CD4-positive, CD25-positive, alpha-beta regulatory T cell (primary cell): ENCODE data around the gene FBN1. TPM values are rescaled to one million over a fixed set of nuclear protein-coding genes. Genes with fewer than 3 reads are reported as not detected.

Experiments used
- ATAC-seq, 2 donors: fragments of 150-1000 bp; cut with Tn5 transposase; one replicate each; pipeline ENCODE4 v1.10.0; 2021; ENCODE audit warnings: low read depth in 2 of 2, moderate number of reproducible peaks in 2 of 2, moderate library complexity in 1 of 2
- DNase-seq, 3 donors: peaks; one replicate each; pipeline versions ENCODE4 v3.0.0 to v3.0.0-alpha.2; 2012 to 2022; ENCODE audit warnings: mixed read lengths in 1 of 3
- H3K27ac ChIP-seq: one replicate; pipeline ENCODE4 v1.7.0; 2013; ENCODE audit warnings: mild to moderate bottlenecking, low read length; ENCODE audit not compliant: insufficient read depth, poor library complexity, severe bottlenecking
- H3K27me3 ChIP-seq: one replicate; pipeline ENCODE4 v1.7.0; 2013; ENCODE audit warnings: low read length; ENCODE audit not compliant: control insufficient read depth, insufficient read depth
- H3K36me3 ChIP-seq: one replicate; pipeline ENCODE4 v1.7.0; 2013; ENCODE audit warnings: mild to moderate bottlenecking, low read length, moderate library complexity; ENCODE audit not compliant: control insufficient read depth, insufficient read depth
- H3K4me1 ChIP-seq: 2 replicates; pipeline ENCODE4 v1.7.0; 2013; ENCODE audit warnings: mild to moderate bottlenecking, low read length; ENCODE audit not compliant: insufficient read depth, control insufficient read depth, poor library complexity, severe bottlenecking
- H3K4me3 ChIP-seq: one replicate; pipeline ENCODE4 v1.7.0; 2013; ENCODE audit warnings: low read depth, mild to moderate bottlenecking, low read length, moderate library complexity
- H3K9me3 ChIP-seq, 2 experiments: 1 replicate in 1 of 2; 2 replicates in 1 of 2; pipeline ENCODE4 v1.7.0; 2013; ENCODE audit warnings: low read length in 2 of 2, mild to moderate bottlenecking in 1 of 2, moderate library complexity in 1 of 2; ENCODE audit not compliant: control insufficient read depth in 2 of 2
- H3K27ac Mint-ChIP-seq, 3 donors: one replicate each; pipeline ENCODE4 v1.8.0; 2020 to 2022; ENCODE audit warnings: mild to moderate bottlenecking in 3 of 3, mixed read lengths in 3 of 3, moderate library complexity in 2 of 3
- H3K27me3 Mint-ChIP-seq: one replicate; pipeline ENCODE4 v1.8.0; 2022; ENCODE audit warnings: mild to moderate bottlenecking, mixed read lengths
- H3K36me3 Mint-ChIP-seq: one replicate; pipeline ENCODE4 v1.8.0; 2020; ENCODE audit warnings: mixed read lengths
- H3K4me1 Mint-ChIP-seq, 4 donors: one replicate each; pipeline ENCODE4 v1.8.0; 2020 to 2022; ENCODE audit warnings: mixed read lengths in 4 of 4, mild to moderate bottlenecking in 1 of 4
- H3K4me3 Mint-ChIP-seq, 4 donors: one replicate each; pipeline ENCODE4 v1.8.0; 2020 to 2022; ENCODE audit warnings: mild to moderate bottlenecking in 4 of 4, mixed read lengths in 4 of 4, moderate library complexity in 3 of 4
- H3K9me3 Mint-ChIP-seq, 7 donors: one replicate each; pipeline ENCODE4 v1.8.0; 2020 to 2022; ENCODE audit warnings: mixed read lengths in 7 of 7, mild to moderate bottlenecking in 3 of 7, moderate library complexity in 2 of 7
- polyA plus RNA-seq, 4 donors: library from polyadenylated mRNA; unstranded; fragments of 300-500 nt; fragmentation: Illumina TruSeq; gene quantifications; one replicate each; pipeline ENCODE4 v1.2.3, GENCODE V29; 2021
- total RNA-seq: library from RNA; stranded (reverse); gene quantifications from one replicate; pipeline ENCODE4 v1.2.3, GENCODE V29; 2022

The FBN1 gene
- total and polyA plus RNA-seq, 5 donors from 2014 or later: 0.72 TPM; not detected in 4

- H3K27me3 Mint-ChIP-seq: peaks cover 14% of the 10 kb centered on the region
- no peak overlapping the region for H3K27ac Mint-ChIP-seq
- Histone ChIP-seq H3K4me1 (no peaks in the 10 kb centered on the region), H3K36me3 (no peaks in the 10 kb centered on the region), H3K27ac (no peak overlapping the region), H3K9me3 (no peaks in the 10 kb centered on the region), H3K4me3 (no peak overlapping the region), H3K27me3 (no peaks in the 10 kb centered on the region)
- H3K4me1 Mint-ChIP-seq: no peaks in the 10 kb centered on the region
- ATAC-seq (no peak), DNase-seq (no peak)
- no peaks in the 10 kb centered on the region for H3K36me3 Mint-ChIP-seq
- H3K4me3 Mint-ChIP-seq: no peak overlapping the region
- H3K9me3 Mint-ChIP-seq: peaks cover 0 to 4% (median 0%) of the 10 kb centered on the region in 7 donors
Observed at GRCh38 chr15:48602358-48603122, 43.0 kb downstream of the FBN1 start.

DNA sequence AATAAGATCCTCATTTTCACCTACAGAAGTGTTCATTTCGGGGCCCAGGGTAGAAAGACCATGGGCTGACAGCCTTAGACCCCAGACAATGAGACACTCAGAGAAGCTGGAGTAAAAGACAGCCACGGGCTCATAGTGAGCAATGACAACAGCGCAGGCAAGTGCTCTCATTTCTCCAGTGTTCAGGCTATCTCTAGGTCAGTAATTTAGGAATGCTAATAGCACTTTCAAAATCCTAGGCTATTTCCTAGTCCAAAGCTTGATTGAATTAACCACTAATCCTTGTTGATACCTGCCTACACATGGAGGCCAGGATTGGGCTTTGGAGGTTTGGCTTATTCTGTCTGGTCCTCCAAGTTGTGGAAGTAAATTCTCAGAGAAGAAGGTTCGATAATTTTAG, 44.4 kb downstream of the FBN1 start:
- H3K9me3 Mint-ChIP-seq: peaks cover 0 to 4% (median 0%) of the 10 kb centered on the region in 7 donors
- H3K4me3 Mint-ChIP-seq: no peak overlapping the region
- no peak overlapping the region for H3K27ac Mint-ChIP-seq
- Histone ChIP-seq H3K4me3 (no peak overlapping the region), H3K9me3 (no peaks in the 10 kb centered on the region), H3K36me3 (no peaks in the 10 kb centered on the region), H3K4me1 (no peaks in the 10 kb centered on the region), H3K27me3 (peaks cover 2% of the 10 kb centered on the region), H3K27ac (no peak overlapping the region)
- peaks cover 14% of the 10 kb centered on the region for H3K27me3 Mint-ChIP-seq
- ATAC-seq: no peak
- no peak for DNase-seq
- H3K36me3 Mint-ChIP-seq: no peaks in the 10 kb centered on the region
- no peaks in the 10 kb centered on the region for H3K4me1 Mint-ChIP-seq

DNA sequence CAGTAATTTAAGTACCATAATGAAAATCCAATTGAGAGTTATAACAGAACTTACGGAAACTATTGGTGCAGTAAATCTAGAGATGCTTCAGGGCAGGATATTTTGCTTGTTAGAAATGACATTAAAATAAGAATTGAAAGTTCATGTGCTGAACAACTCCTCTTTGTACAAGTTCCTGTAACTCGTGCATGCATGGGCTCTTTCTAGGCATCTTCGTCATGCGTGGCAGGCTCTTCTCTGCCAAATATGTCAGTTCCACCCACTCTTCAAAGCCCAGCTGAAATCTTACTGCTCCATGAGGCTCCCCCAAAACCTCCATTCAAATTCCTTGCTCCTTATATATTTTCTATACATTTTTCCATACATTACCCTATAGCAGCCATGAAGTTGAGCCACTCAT, 48.7 kb downstream of the FBN1 start:
- Mint-ChIP-seq H3K27ac (no peak overlapping the region), H3K27me3 (peaks cover 12% of the 10 kb centered on the region), H3K4me1 (no peaks in the 10 kb centered on the region), H3K4me3 (no peak overlapping the region), H3K36me3 (no peaks in the 10 kb centered on the region), H3K9me3 (peaks cover 0 to 2% (median 0%) of the 10 kb centered on the region in 7 donors)
- H3K4me3 ChIP-seq: no peak overlapping the region
- no peaks in the 10 kb centered on the region for H3K36me3 ChIP-seq
- H3K4me1 ChIP-seq: no peaks in the 10 kb centered on the region
- ATAC-seq: no peak
- DNase-seq: no peak
- H3K27ac ChIP-seq: no peak overlapping the region
- H3K27me3 ChIP-seq: peaks cover 2% of the 10 kb centered on the region
- no peaks in the 10 kb centered on the region for H3K9me3 ChIP-seq

DNA sequence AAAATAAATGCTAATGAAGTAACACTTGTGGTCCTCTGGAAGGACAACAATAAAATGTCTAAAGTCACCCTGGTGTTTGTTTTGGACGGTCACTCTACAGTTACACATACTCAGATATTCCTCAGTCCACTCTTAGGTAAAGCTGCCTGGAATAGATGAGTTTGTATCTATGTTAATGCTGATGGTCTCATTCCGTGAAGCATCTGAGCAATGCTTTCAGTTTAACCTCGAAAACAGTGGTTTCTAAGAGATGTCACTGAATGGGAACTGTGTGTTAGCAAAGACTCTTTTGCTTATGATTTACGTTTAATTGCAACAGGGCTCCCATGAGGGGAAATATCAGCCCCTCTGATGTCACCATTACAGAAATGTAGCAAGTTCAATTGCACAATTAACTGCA, 49.1 kb downstream of the FBN1 start:
- H3K9me3 ChIP-seq: no peaks in the 10 kb centered on the region
- peaks cover 8% of the 10 kb centered on the region for H3K27me3 Mint-ChIP-seq
- no peaks in the 10 kb centered on the region for H3K36me3 ChIP-seq
- no peak overlapping the region for H3K27ac Mint-ChIP-seq
- no peaks in the 10 kb centered on the region for H3K4me1 Mint-ChIP-seq
- no peak overlapping the region for H3K27ac ChIP-seq
- H3K4me3 ChIP-seq: no peak overlapping the region
- DNase-seq (no peak), ATAC-seq (no peak)
- H3K36me3 Mint-ChIP-seq: no peaks in the 10 kb centered on the region
- no peak overlapping the region for H3K4me3 Mint-ChIP-seq
- peaks cover 0 to 2% (median 0%) of the 10 kb centered on the region in 7 donors for H3K9me3 Mint-ChIP-seq
- H3K27me3 ChIP-seq: peaks cover 2% of the 10 kb centered on the region
- no peaks in the 10 kb centered on the region for H3K4me1 ChIP-seq

DNA sequence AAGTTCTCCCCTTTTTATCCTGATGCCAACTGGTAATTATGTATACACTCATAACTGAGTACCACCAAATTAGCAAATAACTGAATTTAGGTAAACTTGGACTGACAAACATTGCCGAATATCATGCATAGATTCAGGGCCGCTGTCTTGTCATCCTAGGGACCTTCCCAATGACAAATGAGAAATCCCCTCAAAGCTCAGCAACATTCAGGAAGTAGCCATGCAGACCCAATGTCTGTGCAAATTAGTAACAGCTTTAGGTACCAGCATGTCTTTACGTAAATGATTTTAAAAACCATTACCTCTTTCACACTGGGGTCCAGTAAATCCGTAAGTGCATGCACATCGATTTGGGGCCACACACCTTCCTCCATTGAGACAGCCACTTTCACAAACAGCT, 49.5 kb downstream of the FBN1 start:
- Mint-ChIP-seq H3K27ac (no peak overlapping the region), H3K27me3 (peaks cover 7% of the 10 kb centered on the region), H3K36me3 (no peaks in the 10 kb centered on the region), H3K4me3 (no peak overlapping the region), H3K4me1 (no peaks in the 10 kb centered on the region), H3K9me3 (peaks cover 0 to 2% (median 0%) of the 10 kb centered on the region in 7 donors)
- H3K4me1 ChIP-seq: no peaks in the 10 kb centered on the region
- no peaks in the 10 kb centered on the region for H3K9me3 ChIP-seq
- H3K27ac ChIP-seq: no peak overlapping the region
- ATAC-seq (no peak), DNase-seq (no peak)
- no peak overlapping the region for H3K4me3 ChIP-seq
- H3K27me3 ChIP-seq: peaks cover 2% of the 10 kb centered on the region
- no peaks in the 10 kb centered on the region for H3K36me3 ChIP-seq

GRCh38 chr15:48592933-48593332, 52.6 kb downstream of the FBN1 start:
- Mint-ChIP-seq H3K36me3 (no peaks in the 10 kb centered on the region), H3K27me3 (peaks cover 7% of the 10 kb centered on the region), H3K9me3 (peaks cover 0 to 2% (median 0%) of the 10 kb centered on the region in 7 donors), H3K27ac (no peak overlapping the region), H3K4me1 (no peaks in the 10 kb centered on the region), H3K4me3 (no peak overlapping the region)
- ATAC-seq (no peak), DNase-seq (no peak)
- Histone ChIP-seq H3K9me3 (no peaks in the 10 kb centered on the region), H3K4me1 (no peaks in the 10 kb centered on the region), H3K27ac (no peak overlapping the region), H3K27me3 (peaks cover 2% of the 10 kb centered on the region), H3K4me3 (no peak overlapping the region), H3K36me3 (no peaks in the 10 kb centered on the region)

- H3K9me3 Mint-ChIP-seq: peaks cover 0 to 2% (median 0%) of the 10 kb centered on the region in 7 donors
- H3K4me3 ChIP-seq: no peak overlapping the region
Observed at GRCh38 chr15:48592221-48592731, 53.2 kb downstream of the FBN1 start.

GRCh38 chr15:48590723-48591122, 54.8 kb downstream of the FBN1 start:
- no peaks in the 10 kb centered on the region for H3K36me3 ChIP-seq
- H3K9me3 ChIP-seq: no peaks in the 10 kb centered on the region
- Mint-ChIP-seq H3K36me3 (no peaks in the 10 kb centered on the region), H3K4me1 (no peaks in the 10 kb centered on the region), H3K9me3 (peaks cover 0 to 2% (median 0%) of the 10 kb centered on the region in 7 donors), H3K4me3 (no peak overlapping the region), H3K27me3 (peaks cover 7% of the 10 kb centered on the region), H3K27ac (no peak overlapping the region)
- no peak for DNase-seq
- no peaks in the 10 kb centered on the region for H3K4me1 ChIP-seq
- H3K27ac ChIP-seq: no peak overlapping the region
- ATAC-seq: no peak
- H3K27me3 ChIP-seq: no peaks in the 10 kb centered on the region
- H3K4me3 ChIP-seq: no peak overlapping the region

More at GRCh38 chr15:48592221-48592731, 53.2 kb downstream of the FBN1 start:
- no peaks in the 10 kb centered on the region for H3K4me1 Mint-ChIP-seq
- ATAC-seq (no peak), DNase-seq (no peak)
- H3K36me3 Mint-ChIP-seq: no peaks in the 10 kb centered on the region
- Histone ChIP-seq H3K27me3 (peaks cover under 1% of the 10 kb centered on the region), H3K36me3 (no peaks in the 10 kb centered on the region), H3K9me3 (no peaks in the 10 kb centered on the region), H3K27ac (no peak overlapping the region), H3K4me1 (no peaks in the 10 kb centered on the region)
- H3K27ac Mint-ChIP-seq: no peak overlapping the region
- no peak overlapping the region for H3K4me3 Mint-ChIP-seq
- peaks cover 7% of the 10 kb centered on the region for H3K27me3 Mint-ChIP-seq
